Esophagus squamous epithelium (tissue), 5 donors: ENCODE data around the gene TFCP2. TPM values are rescaled to one million over a fixed set of nuclear protein-coding genes. Genes with fewer than 3 reads are reported as not detected.

Experiments used
- DNase-seq: peaks from one replicate; lab custom pipeline; 2025; lab: John Stamatoyannopoulos, UW
- H3K27ac ChIP-seq, 4 donors: fragments of 200-600 bp; sonication (generic); one replicate each; pipeline ENCODE4 v1.5.1; 2016 to 2019; ENCODE audit warnings: mild to moderate bottlenecking in 1 of 4
- H3K27me3 ChIP-seq, 4 donors: fragments of 200-600 bp; sonication (generic); 1 replicate in 3 of 4; 2 replicates in 1 of 4; pipeline versions ENCODE4 v1.5.1 to v1.6.0; 2017 to 2021; ENCODE audit warnings: antibody characterized with exemption in 1 of 4
- H3K36me3 ChIP-seq, 3 donors: fragments of 200-600 bp; sonication (generic); one replicate each; pipeline ENCODE4 v1.5.1; 2016 to 2019
- H3K4me1 ChIP-seq, 3 donors: fragments of 200-600 bp; sonication (generic); one replicate each; pipeline ENCODE4 v1.5.1; 2017 to 2019
- H3K4me3 ChIP-seq, 4 donors: fragments of 200-600 bp; sonication (generic); 1 replicate in 3 of 4; 2 replicates in 1 of 4; pipeline ENCODE4 v1.5.1; 2016 to 2019; ENCODE audit warnings: mild to moderate bottlenecking in 2 of 4, moderate library complexity in 1 of 4
- H3K9me3 ChIP-seq, 3 donors: fragments of 200-600 bp; sonication (generic); one replicate each; pipeline ENCODE4 v1.5.1; 2016 to 2019
- CTCF ChIP-seq, 6 experiments: fragments of 450-650 bp in 4 of 6; fragments of 200-600 bp in 2 of 6; sonication (generic) in 2 of 6; IDR thresholded peaks; one replicate each; pipeline ENCODE4 v1.5.1; 2016 to 2019; ENCODE audit warnings: antibody characterized with exemption in 6 of 6, mild to moderate bottlenecking in 4 of 6, moderate library complexity in 4 of 6
- POLR2A ChIP-seq, 4 donors: fragments of 450-650 bp; IDR thresholded peaks; one replicate each; pipeline ENCODE4 v1.6.1; 2017; ENCODE audit warnings: antibody characterized with exemption in 4 of 4, mild to moderate bottlenecking in 4 of 4, moderate library complexity in 3 of 4
- WGBS, 2 donors: methylation state at CpG; one replicate each; pipeline ENCODE4 v1.1.5; 2018; 5-methylcytosine and 5-hydroxymethylcytosine counted together
- intact Hi-C: fragments of 100-400 bp; cut with DNase I; formaldehyde crosslinking; loops from one replicate; pipeline ENCODE4 v1.15.0; 2022
- total RNA-seq, 4 donors: library from RNA; depleted of rRNA; stranded (reverse); fragments of >200 nt; gene quantifications; one replicate each; pipeline ENCODE4 v1.1.0, GENCODE V29; 2016
- donor health status: DM: yes; HTN: yes; CAD: no.

Gene TFCP2
- total RNA-seq, 4 donors from 2014 or later, result 10.8 to 12.0 (median 11.7) TPM

- Histone ChIP-seq H3K36me3 (peaks cover 0 to 59% (median 0%) of the 10 kb centered on the region in 3 donors), H3K4me1 (no peaks in the 10 kb centered on the region), H3K27me3 (no peaks in the 10 kb centered on the region), H3K27ac (no peak overlapping the region), H3K4me3 (no peak overlapping the region), H3K9me3 (no peaks in the 10 kb centered on the region)
- WGBS, 2 donors, result 63 to 65% methylated on average over 3 of the region's 3 CpGs
- DNase-seq, result no peak
- TF ChIP-seq POLR2A (IDR thresholded peaks at IDR 0.05) (no peak), CTCF (IDR thresholded peaks at IDR 0.05) (no peak)
- intact Hi-C loops, result no loop called here
These were observed 54.2 kb downstream of the TFCP2 start for GRCh38 chr12:51118706-51119105.

- Histone ChIP-seq H3K4me3 (no peak overlapping the region), H3K4me1 (no peaks in the 10 kb centered on the region), H3K27ac (no peak overlapping the region), H3K36me3 (peaks cover 0 to 89% (median 2%) of the 10 kb centered on the region in 3 donors), H3K9me3 (no peaks in the 10 kb centered on the region), H3K27me3 (no peaks in the 10 kb centered on the region)
- TF ChIP-seq CTCF (IDR thresholded peaks at IDR 0.05) (no peak), POLR2A (IDR thresholded peaks at IDR 0.05) (no peak)
- intact Hi-C loops, result no loop called here
- no peak for DNase-seq
These were observed 57.4 kb downstream of the TFCP2 start for GRCh38 chr12:51115533-51115932.

- intact Hi-C loops, result no loop called here
- H3K9me3 ChIP-seq, result no peaks in the 10 kb centered on the region
- TF ChIP-seq CTCF (IDR thresholded peaks at IDR 0.05) (no peak), POLR2A (IDR thresholded peaks at IDR 0.05) (no peak)
- H3K4me1 ChIP-seq, result no peaks in the 10 kb centered on the region
- H3K36me3 ChIP-seq, result peaks cover 17 to 100% (median 24%) of the 10 kb centered on the region in 3 donors
- no peak overlapping the region for H3K27ac ChIP-seq
- no peaks in the 10 kb centered on the region for H3K27me3 ChIP-seq
- WGBS, 2 donors, result 76 to 92% methylated on average over 4 of the region's 4 CpGs
- no peak overlapping the region for H3K4me3 ChIP-seq
- no peak for DNase-seq
These were observed 64.8 kb downstream of the TFCP2 start for GRCh38 chr12:51108136-51108535.

- Histone ChIP-seq H3K27ac (no peak overlapping the region), H3K4me3 (no peak overlapping the region), H3K9me3 (no peaks in the 10 kb centered on the region), H3K36me3 (peaks cover 13 to 100% (median 22%) of the 10 kb centered on the region in 3 donors), H3K27me3 (no peaks in the 10 kb centered on the region), H3K4me1 (no peaks in the 10 kb centered on the region)
- no peak for TF ChIP-seq CTCF (IDR thresholded peaks at IDR 0.05)
- no peak for TF ChIP-seq POLR2A (IDR thresholded peaks at IDR 0.05)
- no peak for DNase-seq
- intact Hi-C loops, result no loop called here
These were observed 69.0 kb downstream of the TFCP2 start for GRCh38 chr12:51103977-51104376.

- no peaks in the 10 kb centered on the region for H3K4me1 ChIP-seq
- H3K9me3 ChIP-seq, result no peaks in the 10 kb centered on the region
- peaks cover 3 to 100% (median 41%) of the 10 kb centered on the region in 3 donors for H3K36me3 ChIP-seq
- no peak overlapping the region for H3K4me3 ChIP-seq
- intact Hi-C loops, result no loop called here
- DNase-seq, result no peak
- no peak overlapping the region for H3K27ac ChIP-seq
- H3K27me3 ChIP-seq, result no peaks in the 10 kb centered on the region
- TF ChIP-seq POLR2A (IDR thresholded peaks at IDR 0.05) (no peak), CTCF (IDR thresholded peaks at IDR 0.05) (no peak)
- WGBS, 2 donors, result 85 to 95% methylated on average over 1 of the region's 1 CpG
These were observed 74.3 kb downstream of the TFCP2 start for GRCh38 chr12:51098611-51099010.
